Activated CD8-positive, alpha-beta memory T cell treated with anti-CD3 and anti-CD28 coated beads for 4 hours (primary cell): ENCODE measurements around the gene DPP10.

ENCODE experiments used
- DNase-seq, 2 donors: peaks; one replicate each; pipeline ENCODE4 v3.0.0-alpha.2; 2020; ENCODE audit warnings: low read depth in 2 of 2

Gene DPP10

GRCh38 chr2:114810092-114810491, 367.7 kb downstream of the DPP10 start:
- no peak for DNase-seq

- no peak for DNase-seq
These were observed 369.8 kb downstream of the DPP10 start for GRCh38 chr2:114812261-114812660.

GRCh38 chr2:114814355-114814754, 371.9 kb downstream of the DPP10 start:
- no peak for DNase-seq

- no peak for DNase-seq
These were observed 378.6 kb downstream of the DPP10 start for GRCh38 chr2:114821055-114821454.

GRCh38 chr2:114843963-114844362, 401.5 kb downstream of the DPP10 start:
- DNase-seq, result no peak

GRCh38 chr2:114857196-114857595, 414.8 kb downstream of the DPP10 start:
- no peak for DNase-seq

GRCh38 chr2:114859726-114860510, 417.5 kb downstream of the DPP10 start:
- no peak for DNase-seq

- no peak for DNase-seq
These were observed 419.8 kb downstream of the DPP10 start for GRCh38 chr2:114862243-114862642.

GRCh38 chr2:114864901-114865300, 422.5 kb downstream of the DPP10 start:
- no peak for DNase-seq

- no peak for DNase-seq
These were observed 437.6 kb downstream of the DPP10 start for GRCh38 chr2:114880046-114880445.

- DNase-seq, result no peak
These were observed 477.5 kb downstream of the DPP10 start for GRCh38 chr2:114919985-114920384.

GRCh38 chr2:114922076-114922475, 479.6 kb downstream of the DPP10 start:
- no peak for DNase-seq

- DNase-seq, result no peak
These were observed 483.1 kb downstream of the DPP10 start for GRCh38 chr2:114925296-114926255.

- no peak for DNase-seq
These were observed 483.9 kb downstream of the DPP10 start for GRCh38 chr2:114926303-114926702.

GRCh38 chr2:114929225-114929624, 486.8 kb downstream of the DPP10 start:
- DNase-seq, result no peak

GRCh38 chr2:114933671-114934241, 491.3 kb downstream of the DPP10 start:
- DNase-seq, result no peak

- DNase-seq, result no peak
These were observed 492.6 kb downstream of the DPP10 start for GRCh38 chr2:114935031-114935430.

GRCh38 chr2:114937366-114937930, 495.0 kb downstream of the DPP10 start:
- DNase-seq, result no peak

- no peak for DNase-seq
These were observed 498.5 kb downstream of the DPP10 start for GRCh38 chr2:114940785-114941458.

- no peak for DNase-seq
These were observed 506.9 kb downstream of the DPP10 start for GRCh38 chr2:114949228-114949804.

GRCh38 chr2:114960389-114960788, 517.9 kb downstream of the DPP10 start:
- no peak for DNase-seq
